GM12878 (cell line): Measurements from ENCODE around the gene GALNT17. TPM values are rescaled to one million over a fixed set of nuclear protein-coding genes. Genes with fewer than 3 reads are reported as not detected.

Source experiments
- ATAC-seq: fragments of 200-7000 bp; cut with Tn5 transposase; 3 replicates; pipeline ENCODE4 v1.9.1; 2020; ENCODE audit warnings: mild to moderate bottlenecking, moderate library complexity
- BruUV-seq: library from RNA; stranded (reverse); fragments of 400-500 nt; replicated peaks from 2 replicates; lab custom pipeline; 2021; lab: Mats Ljungman, UMichigan
- CTCF ChIA-PET: fragments of 300-600 bp; sonication (Branson Sonifier 250); formaldehyde crosslinking; extraction: SDS; loops from one replicate; lab custom pipeline; 2021; ENCODE audit warnings: inconsistent platforms; lab: Yijun Ruan, JAX
- POLR2A ChIA-PET: fragments of 350-600 bp; formaldehyde crosslinking; extraction: SDS; loops from one replicate; lab custom pipeline; 2021; ENCODE audit warnings: inconsistent platforms; lab: Charles Lee
- RAD21 ChIA-PET: fragments of 300-600 bp; sonication (Branson Sonifier 250); formaldehyde crosslinking; loops from one replicate; lab custom pipeline; 2023; ENCODE audit warnings: antibody characterized with exemption; ENCODE audit not compliant: unreplicated experiment; lab: Charles Lee
- SMC1A ChIA-PET: fragments of 300-600 bp; sonication (Branson Sonifier 250); formaldehyde crosslinking; loops from one replicate; lab custom pipeline; 2023; ENCODE audit not compliant: unreplicated experiment, uncharacterized antibody; lab: Charles Lee
- DNase-seq: peaks from one replicate; pipeline ENCODE4 v3.0.0-alpha.2; 2011; ENCODE audit warnings: low read depth, low spot score
- FAIRE-seq: peaks from 3 replicates; lab custom pipeline; 2011; peaks lifted over from hg19 to GRCh38; lab: Jason Lieb, UNC
- H2AFZ ChIP-seq: 2 replicates; pipeline ENCODE4 v1.6.0; 2011; ENCODE audit warnings: low read depth, low read length, control low read depth; ENCODE audit not compliant: control insufficient read depth
- H3K27ac ChIP-seq: 2 replicates; pipeline ENCODE4 v1.5.1; 2011; ENCODE audit warnings: control low read depth; ENCODE audit not compliant: control insufficient read depth, insufficient read depth
- H3K27me3 ChIP-seq, 2 experiments: replicated peaks in 1 of 2; 2 replicates each; pipeline versions ENCODE4 v1.6.0 to v1.6.1; 2011; ENCODE audit warnings: low read length in 1 of 2; ENCODE audit not compliant: control insufficient read depth in 2 of 2, insufficient read depth in 2 of 2
- H3K36me3 ChIP-seq, 2 experiments: 2 replicates each; pipeline ENCODE4 v1.5.1; 2011; ENCODE audit warnings: low read length in 1 of 2; ENCODE audit not compliant: control insufficient read depth in 2 of 2, insufficient read depth in 2 of 2
- H3K4me1 ChIP-seq: 2 replicates; pipeline ENCODE4 v1.6.1; 2011; ENCODE audit warnings: mild to moderate bottlenecking, low read length, moderate library complexity, mixed read lengths; ENCODE audit not compliant: control insufficient read depth, insufficient read depth
- H3K4me2 ChIP-seq: 2 replicates; pipeline ENCODE4 v1.6.0; 2011; ENCODE audit warnings: control low read depth; ENCODE audit not compliant: control insufficient read depth, insufficient read depth
- H3K4me3 ChIP-seq: fragments of 200-600 bp; sonication (generic); 2 replicates; pipeline ENCODE4 v1.5.1; 2016
- H3K79me2 ChIP-seq: 2 replicates; pipeline ENCODE4 v1.6.0; 2011; ENCODE audit warnings: low read length; ENCODE audit not compliant: control insufficient read depth, insufficient read depth
- H3K9ac ChIP-seq: 2 replicates; pipeline ENCODE4 v1.8.0; 2011; ENCODE audit warnings: low read length, control low read depth, mixed read lengths; ENCODE audit not compliant: control insufficient read depth, insufficient read depth
- H3K9me3 ChIP-seq: replicated peaks from 3 replicates; pipeline ENCODE4 v1.5.1; 2011; ENCODE audit warnings: mild to moderate bottlenecking, low read length; ENCODE audit not compliant: control insufficient read depth, insufficient read depth
- H4K20me1 ChIP-seq: 2 replicates; pipeline ENCODE4 v1.6.0; 2011; ENCODE audit not compliant: control insufficient read depth, insufficient read depth
- BMI1 ChIP-seq: fragments of 450-650 bp; IDR thresholded peaks from 2 replicates; pipeline ENCODE4 v1.6.1; 2016; ENCODE audit warnings: mild to moderate bottlenecking, moderate library complexity, borderline replicate concordance
- CREM ChIP-seq: IDR thresholded peaks from 2 replicates; pipeline ENCODE4 v1.6.1; 2014; ENCODE audit warnings: antibody characterized with exemption, low read depth
- MXI1 ChIP-seq: fragments of 150-350 bp; IDR thresholded peaks from 2 replicates; pipeline ENCODE4 v1.6.1; 2011; ENCODE audit warnings: low read depth, mild to moderate bottlenecking, inconsistent platforms, low read length, improper control_type of control experiment
- MYC ChIP-seq: IDR thresholded peaks from 2 replicates; pipeline ENCODE4 v1.6.1; 2011; ENCODE audit warnings: mild to moderate bottlenecking, low read length, moderate library complexity, inconsistent platforms; ENCODE audit not compliant: insufficient read depth, insufficient replicate concordance, insufficient read length, severe bottlenecking
- NR2C2 ChIP-seq: IDR thresholded peaks from 2 replicates; pipeline ENCODE4 v1.6.1; 2011; ENCODE audit warnings: borderline replicate concordance, low read depth; ENCODE audit not compliant: control insufficient read depth, insufficient read length
- RELA ChIP-seq: fragments of 450-650 bp; IDR thresholded peaks from 2 replicates; pipeline ENCODE4 v1.8.0; 2014; ENCODE audit warnings: borderline replicate concordance; ENCODE audit not compliant: partially characterized antibody
- SIN3A ChIP-seq: IDR thresholded peaks from 2 replicates; pipeline ENCODE4 v1.6.1; 2012; ENCODE audit warnings: low read depth, low read length, improper control_type of control experiment
- SIX5 ChIP-seq: IDR thresholded peaks from 2 replicates; pipeline ENCODE4 v1.6.1; 2011; ENCODE audit warnings: mild to moderate bottlenecking, low read depth, low read length, moderate library complexity; ENCODE audit not compliant: severe bottlenecking
- WGBS: methylation state at CpG from one replicate; pipeline ENCODE4 v1.1.6; 2016; ENCODE audit warnings: low lambda C conversion rate; ENCODE audit not compliant: insufficient replicate concordance, insufficient coverage; ENCODE audit errors: missing lambda C conversion rate; 5-methylcytosine and 5-hydroxymethylcytosine counted together
- in situ Hi-C: fragments of 300-500 bp; cut with MboI; formaldehyde crosslinking; loops from 9 replicates; pipeline ENCODE4 v1.14.3; 2018; ENCODE audit warnings: mixed read lengths
- intact Hi-C: fragments of 100-400 bp; cut with micrococcal nuclease; formaldehyde crosslinking; loops from one replicate; pipeline ENCODE4 v1.14.2; 2022; ENCODE audit not compliant: unreplicated experiment
- polyA plus RNA-seq, 11 experiments: library from polyadenylated mRNA; depleted of rRNA in 4 of 11; unstranded in 6 of 11; stranded (reverse) in 5 of 11; fragments of >200 nt; fragmentation: Nextera tagmentation in 4 of 11; fragmentation: Illumina TruSeq in 1 of 11; extraction: Ambion mirVana in 4 of 11; extraction: Trizol in 1 of 11; gene quantifications; 1 replicate in 1 of 11; 2 replicates in 10 of 11; pipeline versions ENCODE4 v1.2.1 to v1.2.3, GENCODE V29; 2011 to 2016; ENCODE audit warnings: inconsistent platforms in 2 of 11, missing spikeins in 2 of 11, low read depth in 1 of 11
- total RNA-seq, 4 experiments: library from RNA; depleted of rRNA in 3 of 4; stranded (reverse); fragments of >200 nt in 3 of 4; fragmentation: Illumina TruSeq in 1 of 4; extraction: Trizol in 1 of 4; gene quantifications; 2 replicates each; pipeline versions ENCODE4 v1.2.1 to v1.2.3, GENCODE V29; 2013 to 2021
- TF ChIP-seq, protein P1 (sequence below): IDR thresholded peaks from 2 replicates; pipeline ENCODE4 v1.6.1; 2012; ENCODE audit warnings: low read depth, low read length, improper control_type of control experiment
- TF ChIP-seq, protein P2 (sequence below): IDR thresholded peaks from 2 replicates; pipeline ENCODE4 v1.6.1; 2011; ENCODE audit warnings: borderline replicate concordance, low read depth, mild to moderate bottlenecking, moderate library complexity, mixed read lengths, low read length; ENCODE audit not compliant: insufficient read depth; ENCODE audit errors: extremely low read length
- TF ChIP-seq, protein P3 (sequence below): fragments of 450-650 bp; formaldehyde crosslinking; IDR thresholded peaks from 2 replicates; pipeline ENCODE4 v1.4.0; 2020; ENCODE audit warnings: mild to moderate bottlenecking, moderate library complexity

The GALNT17 gene
- total and polyA plus RNA-seq, 10 of the 15 experiments (the other 5 are each of a cell fraction or from before 2014, with no cell fraction given), result 0.12 to 0.15 TPM; not detected in 8

DNA sequence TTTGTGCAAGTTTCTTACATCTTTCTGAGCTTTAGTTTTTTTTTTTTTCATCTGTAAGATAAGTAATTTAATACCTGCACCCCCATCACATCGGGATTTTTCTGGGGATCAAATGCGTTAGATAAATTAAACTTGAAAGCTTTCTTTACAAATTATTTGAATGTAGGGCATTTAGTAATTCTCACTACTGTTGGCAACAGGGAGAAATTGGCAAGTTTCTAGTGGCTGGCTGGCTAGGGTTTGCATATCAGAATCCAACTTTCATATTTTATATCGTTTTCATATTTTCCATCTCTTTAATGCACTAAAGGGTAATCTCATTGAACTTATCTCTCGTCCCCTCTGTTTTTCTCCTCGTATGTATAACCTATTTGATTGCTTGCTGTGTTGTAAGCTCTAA lies 412.9 kb downstream of the GALNT17 start:
- ATAC-seq (no peak), DNase-seq (no peak), FAIRE-seq (no peak)
- Histone ChIP-seq H3K9ac (no peak overlapping the region), H3K4me3 (no peak overlapping the region), H3K27ac (no peak overlapping the region), H3K9me3 (no peaks in the 10 kb centered on the region; the same call in 2 of the 3 replicates), H3K4me1 (no peaks in the 10 kb centered on the region), H2AFZ (no peak overlapping the region), H3K4me2 (no peak overlapping the region), H3K36me3 (no peaks in the 10 kb centered on the region), H3K27me3 (no peaks in the 10 kb centered on the region), H3K79me2 (no peaks in the 10 kb centered on the region), H4K20me1 (no peaks in the 10 kb centered on the region)
- 17% methylated on average over 5 of the region's 5 CpGs for WGBS
- in situ Hi-C loops (no loop called here), intact Hi-C loops (no loop called here)
- no TSS peak for BruUV-seq
- SMC1A ChIA-PET, result no interaction called here
- POLR2A ChIA-PET, result no interaction called here
- RAD21 ChIA-PET, result no interaction called here
- TF ChIP-seq SIX5 (no peak), CREM (no peak), NR2C2 (no peak), MYC (no peak), RELA (no peak), BMI1 (no peak), MXI1 (no peak), SIN3A (no peak)
- TF ChIP-seq, protein P1, sequence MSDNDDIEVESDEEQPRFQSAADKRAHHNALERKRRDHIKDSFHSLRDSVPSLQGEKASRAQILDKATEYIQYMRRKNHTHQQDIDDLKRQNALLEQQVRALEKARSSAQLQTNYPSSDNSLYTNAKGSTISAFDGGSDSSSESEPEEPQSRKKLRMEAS, result no peak
- TF ChIP-seq, protein P2, sequence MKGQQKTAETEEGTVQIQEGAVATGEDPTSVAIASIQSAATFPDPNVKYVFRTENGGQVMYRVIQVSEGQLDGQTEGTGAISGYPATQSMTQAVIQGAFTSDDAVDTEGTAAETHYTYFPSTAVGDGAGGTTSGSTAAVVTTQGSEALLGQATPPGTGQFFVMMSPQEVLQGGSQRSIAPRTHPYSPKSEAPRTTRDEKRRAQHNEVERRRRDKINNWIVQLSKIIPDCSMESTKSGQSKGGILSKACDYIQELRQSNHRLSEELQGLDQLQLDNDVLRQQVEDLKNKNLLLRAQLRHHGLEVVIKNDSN, result no peak
- TF ChIP-seq, protein P3, sequence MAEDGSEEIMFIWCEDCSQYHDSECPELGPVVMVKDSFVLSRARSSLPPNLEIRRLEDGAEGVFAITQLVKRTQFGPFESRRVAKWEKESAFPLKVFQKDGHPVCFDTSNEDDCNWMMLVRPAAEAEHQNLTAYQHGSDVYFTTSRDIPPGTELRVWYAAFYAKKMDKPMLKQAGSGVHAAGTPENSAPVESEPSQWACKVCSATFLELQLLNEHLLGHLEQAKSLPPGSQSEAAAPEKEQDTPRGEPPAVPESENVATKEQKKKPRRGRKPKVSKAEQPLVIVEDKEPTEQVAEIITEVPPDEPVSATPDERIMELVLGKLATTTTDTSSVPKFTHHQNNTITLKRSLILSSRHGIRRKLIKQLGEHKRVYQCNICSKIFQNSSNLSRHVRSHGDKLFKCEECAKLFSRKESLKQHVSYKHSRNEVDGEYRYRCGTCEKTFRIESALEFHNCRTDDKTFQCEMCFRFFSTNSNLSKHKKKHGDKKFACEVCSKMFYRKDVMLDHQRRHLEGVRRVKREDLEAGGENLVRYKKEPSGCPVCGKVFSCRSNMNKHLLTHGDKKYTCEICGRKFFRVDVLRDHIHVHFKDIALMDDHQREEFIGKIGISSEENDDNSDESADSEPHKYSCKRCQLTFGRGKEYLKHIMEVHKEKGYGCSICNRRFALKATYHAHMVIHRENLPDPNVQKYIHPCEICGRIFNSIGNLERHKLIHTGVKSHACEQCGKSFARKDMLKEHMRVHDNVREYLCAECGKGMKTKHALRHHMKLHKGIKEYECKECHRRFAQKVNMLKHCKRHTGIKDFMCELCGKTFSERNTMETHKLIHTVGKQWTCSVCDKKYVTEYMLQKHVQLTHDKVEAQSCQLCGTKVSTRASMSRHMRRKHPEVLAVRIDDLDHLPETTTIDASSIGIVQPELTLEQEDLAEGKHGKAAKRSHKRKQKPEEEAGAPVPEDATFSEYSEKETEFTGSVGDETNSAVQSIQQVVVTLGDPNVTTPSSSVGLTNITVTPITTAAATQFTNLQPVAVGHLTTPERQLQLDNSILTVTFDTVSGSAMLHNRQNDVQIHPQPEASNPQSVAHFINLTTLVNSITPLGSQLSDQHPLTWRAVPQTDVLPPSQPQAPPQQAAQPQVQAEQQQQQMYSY (CRISPR knock-in tag), result no peak
- CTCF ChIA-PET, result no interaction called here
